ENCODE measurements around the gene IGFN1. TPM values are rescaled to one million over a fixed set of nuclear protein-coding genes. Genes with fewer than 3 reads are reported as not detected.

The IGFN1 gene
- total RNA-seq, 4 donors from 2014 or later: not detected

GRCh38 chr1:201216395-201217085, 25.9 kb downstream of the IGFN1 start:
- peaks cover 0 to 14% (median 0%) of the 10 kb centered on the region in 4 donors for H3K27me3 ChIP-seq
- 81% methylated on average over 6 of the region's 20 CpGs for WGBS, 2 donors
- H3K27ac ChIP-seq: no peak overlapping the region
- intact Hi-C loops (cut with DNase I): no loop called here
- H3K36me3 ChIP-seq: no peaks in the 10 kb centered on the region
- no peaks in the 10 kb centered on the region for H3K4me1 ChIP-seq
- TF ChIP-seq CTCF (IDR thresholded peaks at IDR 0.05): no peak
- TF ChIP-seq POLR2A (IDR thresholded peaks at IDR 0.05): no peak
- H3K4me3 ChIP-seq: no peak overlapping the region
- DNase-seq: no peak
- no peaks in the 10 kb centered on the region for H3K9me3 ChIP-seq

GRCh38 chr1:201217146-201217545, 26.5 kb downstream of the IGFN1 start:
- no peak for DNase-seq

GRCh38 chr1:201217851-201218250, 27.2 kb downstream of the IGFN1 start:
- no peak for DNase-seq
- H3K4me3 ChIP-seq: no peak overlapping the region
- WGBS, 2 donors: 86% methylated on average over 3 of the region's 3 CpGs
- H3K27me3 ChIP-seq: peaks cover 0 to 5% (median 0%) of the 10 kb centered on the region in 4 donors
- peaks cover 0 to 2% (median 0%) of the 10 kb centered on the region in 3 donors for H3K4me1 ChIP-seq
- TF ChIP-seq CTCF (IDR thresholded peaks at IDR 0.05) (no peak), POLR2A (IDR thresholded peaks at IDR 0.05) (no peak)
- no peaks in the 10 kb centered on the region for H3K36me3 ChIP-seq
- intact Hi-C loops (cut with DNase I): no loop called here
- H3K27ac ChIP-seq: no peak overlapping the region
- H3K9me3 ChIP-seq: no peaks in the 10 kb centered on the region

More at GRCh38 chr1:201217146-201217545, 26.5 kb downstream of the IGFN1 start:
- Histone ChIP-seq H3K4me3 (no peak overlapping the region), H3K27ac (no peak overlapping the region), H3K9me3 (no peaks in the 10 kb centered on the region), H3K27me3 (peaks cover 0 to 8% (median 0%) of the 10 kb centered on the region in 4 donors), H3K4me1 (no peaks in the 10 kb centered on the region), H3K36me3 (no peaks in the 10 kb centered on the region)
- intact Hi-C loops (cut with DNase I): no loop called here
- 86 to 100% methylated on average over 2 to 11 of the region's 14 CpGs for WGBS, 2 donors
- TF ChIP-seq POLR2A (IDR thresholded peaks at IDR 0.05) (no peak), CTCF (IDR thresholded peaks at IDR 0.05) (no peak)

GRCh38 chr1:201218409-201218808, 27.8 kb downstream of the IGFN1 start:
- no peak overlapping the region for H3K4me3 ChIP-seq
- H3K36me3 ChIP-seq: no peaks in the 10 kb centered on the region
- no peaks in the 10 kb centered on the region for H3K27me3 ChIP-seq
- no peak overlapping the region for H3K27ac ChIP-seq
- no peak for DNase-seq
- 90 to 92% methylated on average over 7 of the region's 10 CpGs for WGBS, 2 donors
- peaks cover 0 to 5% (median 0%) of the 10 kb centered on the region in 3 donors for H3K4me1 ChIP-seq
- TF ChIP-seq POLR2A (IDR thresholded peaks at IDR 0.05) (no peak), CTCF (IDR thresholded peaks at IDR 0.05) (no peak)
- H3K9me3 ChIP-seq: no peaks in the 10 kb centered on the region
- intact Hi-C loops (cut with DNase I): no loop called here

GRCh38 chr1:201219481-201220387, 29.1 kb downstream of the IGFN1 start:
- intact Hi-C loops (cut with DNase I): no loop called here
- DNase-seq: no peak

More at GRCh38 chr1:201219481-201220387, 29.1 kb downstream of the IGFN1 start:
- Histone ChIP-seq H3K4me1 (peaks cover 0 to 5% (median 0%) of the 10 kb centered on the region in 3 donors), H3K4me3 (no peak overlapping the region), H3K36me3 (no peaks in the 10 kb centered on the region), H3K27me3 (peaks cover 0 to 4% (median 0%) of the 10 kb centered on the region in 4 donors), H3K9me3 (no peaks in the 10 kb centered on the region), H3K27ac (no peak overlapping the region)
- 87 to 93% methylated on average over 7 of the region's 7 CpGs for WGBS, 2 donors
- no peak for TF ChIP-seq POLR2A (IDR thresholded peaks at IDR 0.05)
- TF ChIP-seq CTCF (IDR thresholded peaks at IDR 0.05): no peak

Measured in esophagus squamous epithelium (tissue), 5 donors.